NCI-H2029 (cell line): ENCODE results near the gene SNX14.

Experiments
- DNase-seq: peaks from one replicate; lab custom pipeline; 2025; lab: John Stamatoyannopoulos, UW

SNX14 gene

DNA sequence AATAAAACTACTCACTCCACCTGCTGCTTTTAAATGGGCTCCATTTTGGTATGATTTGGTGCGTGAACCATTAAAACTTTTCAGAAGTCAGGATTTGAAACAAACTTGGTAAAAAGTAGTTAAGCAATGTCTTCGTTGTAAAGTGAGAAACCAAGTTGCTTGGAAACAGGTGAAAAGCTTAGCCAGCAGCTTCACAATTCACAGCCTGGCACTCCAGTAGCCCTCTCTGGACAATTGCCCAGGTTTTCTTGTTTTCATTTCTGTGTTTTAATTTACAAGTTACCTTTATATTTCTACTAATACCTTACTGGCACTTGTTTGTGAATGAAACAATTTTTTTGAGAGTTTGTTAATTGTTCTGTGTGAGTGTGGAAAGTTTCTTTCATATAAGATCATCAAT, 131.0 kb downstream of the SNX14 start:
- no peak for DNase-seq

- DNase-seq: no peak
Observed at GRCh38 chr6:85461798-85462170, 131.9 kb downstream of the SNX14 start.

- DNase-seq: no peak
Observed at GRCh38 chr6:85460921-85461797, 132.5 kb downstream of the SNX14 start.

- DNase-seq: no peak
Observed at GRCh38 chr6:85460154-85460920, 133.3 kb downstream of the SNX14 start.

DNA sequence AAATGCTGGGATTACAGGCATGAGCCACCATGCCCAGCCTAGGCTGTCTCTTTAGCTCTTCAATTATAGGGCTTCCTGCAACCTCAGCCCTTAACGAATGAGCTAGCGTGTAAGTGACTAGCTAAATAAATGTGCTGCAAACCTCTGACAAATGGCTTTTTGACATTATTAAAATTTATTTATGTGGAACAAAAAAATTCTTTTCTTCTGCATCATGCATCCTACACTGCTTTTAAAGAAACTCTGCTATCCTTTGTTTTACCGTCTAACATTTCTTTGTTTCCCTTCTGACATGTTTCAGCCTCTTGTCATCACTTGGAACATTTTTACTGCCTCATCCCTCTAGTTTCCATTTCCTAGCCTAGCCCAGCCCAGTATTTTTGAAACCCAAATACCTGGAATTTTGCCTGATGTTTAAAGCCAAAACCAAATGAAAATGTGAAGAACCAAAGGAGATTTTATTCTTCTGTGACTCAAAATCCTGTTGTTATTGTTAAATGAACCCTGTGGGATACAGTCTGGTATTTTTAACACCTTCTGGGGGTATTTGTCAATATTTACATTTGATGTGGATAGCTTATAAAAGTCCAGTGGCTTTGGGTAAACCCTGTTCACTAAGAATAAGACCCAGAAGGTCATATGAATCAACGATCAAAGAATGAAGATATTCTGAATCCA, 134.3 kb downstream of the SNX14 start:
- no peak for DNase-seq

DNA sequence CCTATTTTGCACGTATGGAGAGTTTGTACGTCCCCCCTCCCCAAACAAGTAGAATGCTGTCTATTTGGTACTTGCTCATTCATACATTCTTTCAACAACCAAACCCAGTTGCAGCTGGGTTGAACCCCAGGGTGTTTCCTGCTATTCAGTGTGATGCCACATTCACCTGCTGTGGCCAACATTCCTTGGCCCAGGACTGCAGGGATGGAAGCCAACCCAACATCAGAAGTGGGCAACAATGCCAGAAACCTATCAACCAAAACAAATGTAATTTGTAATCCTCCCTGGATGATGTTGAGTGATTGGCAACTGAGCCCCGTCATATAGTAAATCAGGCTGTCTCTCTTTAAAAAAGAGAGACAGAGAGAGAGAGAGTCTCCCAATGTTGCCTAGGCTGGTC, 134.9 kb downstream of the SNX14 start:
- DNase-seq: no peak

DNA sequence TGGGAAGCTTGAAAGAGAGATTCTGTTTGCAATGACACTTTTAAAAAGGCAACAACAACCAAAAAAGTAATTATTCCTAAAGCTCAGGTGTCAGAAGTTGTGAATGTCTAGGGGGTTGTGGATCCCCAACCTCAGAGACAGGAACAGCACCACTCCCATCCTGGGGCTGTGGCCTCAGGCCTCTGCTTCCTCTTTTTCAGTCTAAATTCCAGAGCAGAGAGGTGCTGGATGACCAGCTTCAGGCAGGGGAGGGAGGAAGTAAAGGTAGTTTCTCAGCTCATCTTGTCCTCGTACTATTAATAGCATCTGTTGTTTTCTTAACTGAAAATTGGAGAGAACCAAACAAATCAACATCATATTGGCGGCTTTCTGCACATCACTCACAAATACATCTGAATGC, 135.5 kb downstream of the SNX14 start:
- no peak for DNase-seq

DNA sequence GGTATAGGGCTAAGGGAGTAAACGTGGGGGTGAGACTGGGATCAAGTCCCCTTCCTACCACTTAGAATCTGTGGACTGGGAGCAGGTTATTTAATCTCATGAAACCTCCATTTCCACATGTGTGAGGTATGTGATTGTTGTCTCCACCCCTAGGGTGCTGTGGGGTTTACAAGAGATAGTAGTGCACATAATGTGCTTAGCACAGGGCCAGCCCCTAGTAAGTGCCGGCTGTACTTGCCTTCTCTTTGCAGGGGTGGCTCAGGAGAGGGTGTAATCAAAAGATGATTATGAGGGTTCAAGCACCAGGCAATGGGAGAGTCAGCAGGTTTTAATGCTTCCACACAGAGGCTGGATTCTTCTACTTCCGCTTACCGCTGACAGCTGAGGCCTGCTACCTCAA, 136.9 kb downstream of the SNX14 start:
- DNase-seq: no peak
